PC-9 (cell line): ENCODE measurements around the gene TIGD1.

Source experiments
- CTCF ChIP-seq: fragments of 200-600 bp; sonication (generic); conservative IDR thresholded peaks from 2 replicates; pipeline ENCODE4 v1.6.1; 2017; ENCODE audit warnings: mixed run types, antibody characterized with exemption, mild to moderate bottlenecking, moderate library complexity
- EZH2 ChIP-seq: fragments of 200-600 bp; sonication (generic); IDR thresholded peaks from 2 replicates; pipeline ENCODE4 v1.8.0; 2017; ENCODE audit warnings: antibody characterized with exemption, low read depth

GRCh38 chr2:232518844-232519243, 31.5 kb downstream of the TIGD1 start:
- TF ChIP-seq CTCF: no peak
- TF ChIP-seq EZH2: no peak
